Upper lobe of right lung (tissue), 1 donor: ENCODE data around the gene SCUBE1. TPM values are rescaled to one million over a fixed set of nuclear protein-coding genes. Genes with fewer than 3 reads are reported as not detected.
A peak's percentile ranks its signal among the peaks of the same experiment; 100 is the strongest.

ENCODE experiments used
- ATAC-seq: fragments of 200-7000 bp; cut with Tn5 transposase; one replicate; pipeline ENCODE4 v1.9.1; 2020; ENCODE audit warnings: mild to moderate bottlenecking, moderate library complexity
- DNase-seq: peaks from one replicate; pipeline ENCODE4 v3.0.0-alpha.2; 2020
- H3K27ac ChIP-seq: fragments of 200-600 bp; one replicate; pipeline ENCODE4 v1.8.0; 2022
- H3K27me3 ChIP-seq: fragments of 200-600 bp; one replicate; pipeline ENCODE4 v1.8.0; 2022; ENCODE audit warnings: mild to moderate bottlenecking
- H3K36me3 ChIP-seq: fragments of 200-600 bp; one replicate; pipeline ENCODE4 v1.8.0; 2022
- H3K4me1 ChIP-seq: fragments of 200-600 bp; one replicate; pipeline ENCODE4 v1.8.0; 2022
- H3K4me3 ChIP-seq: fragments of 200-600 bp; one replicate; pipeline ENCODE4 v1.8.0; 2022; ENCODE audit warnings: mild to moderate bottlenecking
- H3K9me3 ChIP-seq: fragments of 200-600 bp; one replicate; pipeline ENCODE4 v1.8.0; 2022
- CTCF ChIP-seq: fragments of 200-600 bp; IDR thresholded peaks from one replicate; pipeline ENCODE4 v1.8.0; 2022; ENCODE audit warnings: antibody characterized with exemption
- intact Hi-C: fragments of 100-400 bp; cut with DNase I; formaldehyde crosslinking; loops from one replicate; pipeline ENCODE4 v1.11.0; 2022
- total RNA-seq: library from RNA; stranded (reverse); fragmentation: NEBNext Ultra II Directional; extraction: Animal tissue kit (Norgen Biotek cat#: 25700); gene quantifications from one replicate; pipeline ENCODE4 v1.2.1, GENCODE V29; 2021
- donor health status: DM: no; HTN: yes; CAD: no; lungs with severe emphysema.

The SCUBE1 gene
- total RNA-seq, 1 donor from 2014 or later, result 36.0 TPM

- peaks cover 5% of the 10 kb centered on the region for H3K4me1 ChIP-seq
- no peaks in the 10 kb centered on the region for H3K9me3 ChIP-seq
- DNase-seq (no peak), ATAC-seq (peak; percentile 28)
- H3K4me3 ChIP-seq, result no peak overlapping the region
- no peak for TF ChIP-seq CTCF
- intact Hi-C loops, result loop anchor here (10.0 kb wide), 1 partner anchor 112 kb away; no protein-coding TSS in a partner anchor
- no peaks in the 10 kb centered on the region for H3K27me3 ChIP-seq
- peak overlapping the region; percentile 77 for H3K27ac ChIP-seq
- no peaks in the 10 kb centered on the region for H3K36me3 ChIP-seq
Measured at GRCh38 chr22:43272869-43273318, 70.3 kb downstream of the SCUBE1 start.

DNA sequence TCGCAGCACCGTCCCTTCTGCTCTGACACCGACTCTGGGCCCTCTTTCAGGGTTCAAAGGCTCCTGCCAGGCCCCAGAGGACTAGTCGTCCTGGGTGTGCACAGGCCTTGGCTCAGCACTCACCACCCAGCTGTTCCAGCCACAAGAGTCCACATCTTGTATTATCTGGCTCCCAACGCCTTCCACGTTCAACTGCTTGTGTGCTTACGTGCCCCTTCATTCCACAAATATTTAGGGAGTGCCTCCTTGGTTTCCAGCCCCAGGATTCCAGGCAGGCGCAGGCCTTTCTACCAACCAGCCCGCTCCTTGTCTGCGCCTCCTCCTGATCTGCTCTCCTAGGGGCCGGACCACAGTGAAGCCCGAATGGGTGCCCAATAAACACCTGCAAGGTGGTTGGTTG lies 70.9 kb downstream of the SCUBE1 start:
- no peak for DNase-seq
- peak; percentile 68 for ATAC-seq
- Histone ChIP-seq H3K9me3 (no peaks in the 10 kb centered on the region), H3K4me3 (no peak overlapping the region), H3K27ac (peak overlapping the region; percentile 77), H3K4me1 (peaks cover 5% of the 10 kb centered on the region), H3K27me3 (no peaks in the 10 kb centered on the region), H3K36me3 (no peaks in the 10 kb centered on the region)
- intact Hi-C loops, result loop anchor here (10.0 kb wide), 1 partner anchor 112 kb away; no protein-coding TSS in a partner anchor
- no peak for TF ChIP-seq CTCF

GRCh38 chr22:43270949-43271348 lies 72.2 kb downstream of the SCUBE1 start:
- no peaks in the 10 kb centered on the region for H3K27me3 ChIP-seq
- no peaks in the 10 kb centered on the region for H3K36me3 ChIP-seq
- DNase-seq, result no peak
- H3K4me3 ChIP-seq, result no peak overlapping the region
- no peak for TF ChIP-seq CTCF
- ATAC-seq, result no peak
- H3K9me3 ChIP-seq, result no peaks in the 10 kb centered on the region
- H3K27ac ChIP-seq, result peak overlapping the region; percentile 77
- intact Hi-C loops, result loop anchor here (10.0 kb wide), 1 partner anchor 114 kb away; no protein-coding TSS in a partner anchor
- H3K4me1 ChIP-seq, result peaks cover 5% of the 10 kb centered on the region

DNA sequence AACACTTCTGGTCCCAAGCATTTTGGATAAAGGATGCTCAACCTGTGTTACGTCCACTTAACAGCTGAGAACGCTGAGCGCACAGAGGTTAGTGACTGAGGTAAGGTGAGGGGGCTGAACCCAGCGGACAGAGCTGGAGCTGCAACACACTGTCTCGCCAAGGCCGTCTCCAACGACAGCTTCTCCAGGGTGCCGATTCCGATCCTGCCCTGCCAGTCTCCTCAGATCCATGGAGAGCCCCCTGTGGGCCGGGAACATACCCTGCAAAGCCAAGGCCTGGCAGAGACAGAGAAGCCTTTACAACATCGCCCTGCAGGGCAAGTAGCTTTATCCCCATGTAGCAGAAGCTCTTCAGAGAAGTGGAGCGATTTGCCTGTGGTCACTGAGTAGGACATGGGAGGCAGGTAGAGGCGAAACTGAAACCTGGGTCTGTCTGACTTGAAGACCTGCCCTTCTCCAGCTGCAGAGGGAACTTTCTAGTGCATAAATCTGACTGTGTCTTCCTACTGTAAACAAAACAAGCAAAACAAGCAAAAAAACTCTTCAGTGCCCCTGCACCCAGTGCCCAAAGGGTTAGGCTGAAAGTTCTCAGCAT lies 72.8 kb downstream of the SCUBE1 start:
- H3K4me3 ChIP-seq, result no peak overlapping the region
- no peaks in the 10 kb centered on the region for H3K36me3 ChIP-seq
- H3K27ac ChIP-seq, result peak overlapping the region; percentile 77
- no peaks in the 10 kb centered on the region for H3K9me3 ChIP-seq
- intact Hi-C loops, result loop anchor here (10.0 kb wide), 1 partner anchor 114 kb away; no protein-coding TSS in a partner anchor
- H3K4me1 ChIP-seq, result peaks cover 5% of the 10 kb centered on the region
- TF ChIP-seq CTCF, result no peak
- DNase-seq (no peak), ATAC-seq (peak; percentile 12)
- H3K27me3 ChIP-seq, result no peaks in the 10 kb centered on the region

GRCh38 chr22:43269646-43270045 lies 73.5 kb downstream of the SCUBE1 start:
- Histone ChIP-seq H3K36me3 (no peaks in the 10 kb centered on the region), H3K27me3 (no peaks in the 10 kb centered on the region), H3K4me1 (peaks cover 9% of the 10 kb centered on the region), H3K9me3 (no peaks in the 10 kb centered on the region), H3K27ac (no peak overlapping the region), H3K4me3 (no peak overlapping the region)
- DNase-seq (no peak), ATAC-seq (no peak)
- no peak for TF ChIP-seq CTCF
- intact Hi-C loops, result loop anchor here (10.0 kb wide), 1 partner anchor 115 kb away; no protein-coding TSS in a partner anchor
